Adrenal gland (tissue), 12 donors: ENCODE data around the gene PGAP2. TPM values are rescaled to one million over a fixed set of nuclear protein-coding genes. Genes with fewer than 3 reads are reported as not detected.

Experiments
- DNase-seq, 7 donors: peaks; one replicate each; pipeline ENCODE4 v3.0.0-alpha.2; 2019 to 2020
- H3K27ac ChIP-seq, 5 donors: fragments of 200-600 bp; sonication (generic) in 4 of 5; 1 replicate in 3 of 5; 2 replicates in 2 of 5; pipeline versions ENCODE4 v1.5.1 to v1.8.0; 2016 to 2020; ENCODE audit warnings: mild to moderate bottlenecking in 1 of 5
- H3K27me3 ChIP-seq: fragments of 200-600 bp; 2 replicates; pipeline ENCODE4 v1.8.0; 2021
- H3K36me3 ChIP-seq, 2 donors: fragments of 200-600 bp; replicated peaks in 1 of 2; 1 replicate in 1 of 2; 2 replicates in 1 of 2; pipeline versions ENCODE4 v1.5.1 to v1.8.0; 2018 to 2022
- H3K4me1 ChIP-seq, 2 donors: fragments of 200-600 bp; replicated peaks in 1 of 2; 1 replicate in 1 of 2; 2 replicates in 1 of 2; pipeline versions ENCODE4 v1.5.1 to v1.8.0; 2018 to 2021
- H3K4me3 ChIP-seq, 4 donors: fragments of 200-600 bp; sonication (generic) in 3 of 4; one replicate each; pipeline ENCODE4 v1.5.1; 2016 to 2018
- H3K9me3 ChIP-seq, 3 donors: fragments of 200-600 bp; sonication (generic) in 1 of 3; replicated peaks in 1 of 3; 1 replicate in 2 of 3; 2 replicates in 1 of 3; pipeline versions ENCODE4 v1.5.1 to v1.8.0; 2016 to 2021
- POLR2A ChIP-seq, 2 donors: fragments of 450-650 bp; IDR thresholded peaks; one replicate each; pipeline ENCODE4 v1.6.1; 2017; ENCODE audit warnings: antibody characterized with exemption in 2 of 2, mild to moderate bottlenecking in 2 of 2, moderate library complexity in 1 of 2
- WGBS, 4 donors: extraction: QIAGEN DNeasy Blood & Tissue Kit in 2 of 4; methylation state at CpG; one replicate each; pipeline versions ENCODE4 v1.1.5 to v1.1.7; 2013 to 2017; 5-methylcytosine and 5-hydroxymethylcytosine counted together
- intact Hi-C, 2 donors: fragments of 100-400 bp; cut with DNase I; formaldehyde crosslinking; loops; one replicate each; pipeline versions ENCODE4 v1.14.1 to v1.15.0; 2022 to 2023
- polyA plus RNA-seq, 3 donors: library from polyadenylated mRNA; stranded (reverse); fragments of 200-250 nt in 2 of 3; fragments of 350-450 nt in 1 of 3; fragmentation: Illumina TruSeq in 1 of 3; extraction: RNeasy Lipid Tissue Mini Kit (QIAGEN cat#74804) in 1 of 3; gene quantifications; one replicate each; pipeline ENCODE4 v1.2.3, GENCODE V29; 2013 to 2014
- total RNA-seq, 9 donors: library from RNA; depleted of rRNA in 4 of 9; stranded (reverse); fragments of >200 nt in 4 of 9; fragments of 120-200 nt in 1 of 9; fragmentation: NEBNext Ultra II Directional in 1 of 9; extraction: Animal tissue kit (Norgen Biotek cat#: 25700) in 1 of 9; gene quantifications; one replicate each; pipeline versions ENCODE4 v1.1.0 to v1.2.4, GENCODE V29; 2013 to 2023
- TF ChIP-seq, protein P1 (sequence below), 6 experiments: fragments of 450-650 bp in 4 of 6; fragments of 200-600 bp in 2 of 6; sonication (generic) in 1 of 6; IDR thresholded peaks; 1 replicate in 5 of 6; 2 replicates in 1 of 6; pipeline versions ENCODE4 v1.5.1 to v1.8.0; 2016 to 2021; ENCODE audit warnings: antibody characterized with exemption in 6 of 6, mild to moderate bottlenecking in 2 of 6, moderate library complexity in 1 of 6
- donor health status: healthy with polysubstance abuse.
- donor health status: Bipolar disorder and iron deficiency.
- donor health status: DM: yes; HTN: yes; CAD: no.
- donor health status: DM: no; HTN: no; CAD: no.
- donor health status: DM: no; HTN: no; CAD: no.
- donor health status: DM: yes; HTN: yes; CAD: no.

The PGAP2 gene
- total and polyA plus RNA-seq, 12 donors, result 4.6 to 44.0 (median 19.9) TPM

DNA sequence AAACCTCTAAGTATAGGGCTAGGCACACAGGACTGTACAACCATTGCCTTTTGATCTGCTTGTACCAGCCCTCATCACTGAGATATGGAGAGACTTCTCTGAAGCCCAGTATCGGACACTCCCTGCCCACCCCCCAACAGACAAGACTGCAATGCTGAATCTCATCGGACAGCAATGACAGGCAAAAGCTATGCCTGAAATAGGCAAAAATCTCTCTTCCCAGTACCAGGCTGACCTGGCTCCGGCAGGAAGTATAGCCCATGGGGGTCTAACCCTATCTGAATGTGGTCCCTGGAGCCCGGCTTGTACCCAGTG lies 25.9 kb downstream of the PGAP2 start:
- Histone ChIP-seq H3K36me3 (no peaks in the 10 kb centered on the region), H3K4me3 (no peak overlapping the region), H3K27me3 (no peaks in the 10 kb centered on the region), H3K4me1 (peaks cover 31 to 75% of the 10 kb centered on the region in 2 donors), H3K27ac (peak overlapping the region in 3 of 5 donors; percentile 13 to 64 (median 57)), H3K9me3 (no peaks in the 10 kb centered on the region)
- intact Hi-C loops, result no loop called here
- TF ChIP-seq, protein P1, sequence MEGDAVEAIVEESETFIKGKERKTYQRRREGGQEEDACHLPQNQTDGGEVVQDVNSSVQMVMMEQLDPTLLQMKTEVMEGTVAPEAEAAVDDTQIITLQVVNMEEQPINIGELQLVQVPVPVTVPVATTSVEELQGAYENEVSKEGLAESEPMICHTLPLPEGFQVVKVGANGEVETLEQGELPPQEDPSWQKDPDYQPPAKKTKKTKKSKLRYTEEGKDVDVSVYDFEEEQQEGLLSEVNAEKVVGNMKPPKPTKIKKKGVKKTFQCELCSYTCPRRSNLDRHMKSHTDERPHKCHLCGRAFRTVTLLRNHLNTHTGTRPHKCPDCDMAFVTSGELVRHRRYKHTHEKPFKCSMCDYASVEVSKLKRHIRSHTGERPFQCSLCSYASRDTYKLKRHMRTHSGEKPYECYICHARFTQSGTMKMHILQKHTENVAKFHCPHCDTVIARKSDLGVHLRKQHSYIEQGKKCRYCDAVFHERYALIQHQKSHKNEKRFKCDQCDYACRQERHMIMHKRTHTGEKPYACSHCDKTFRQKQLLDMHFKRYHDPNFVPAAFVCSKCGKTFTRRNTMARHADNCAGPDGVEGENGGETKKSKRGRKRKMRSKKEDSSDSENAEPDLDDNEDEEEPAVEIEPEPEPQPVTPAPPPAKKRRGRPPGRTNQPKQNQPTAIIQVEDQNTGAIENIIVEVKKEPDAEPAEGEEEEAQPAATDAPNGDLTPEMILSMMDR (IDR thresholded peaks at IDR 0.05), result no peak
- TF ChIP-seq POLR2A (IDR thresholded peaks at IDR 0.05), result no peak
- no peak for DNase-seq
- 52 to 66% (median 58%) methylated on average over 3 to 4 of the region's 4 CpGs for WGBS, 4 donors

DNA sequence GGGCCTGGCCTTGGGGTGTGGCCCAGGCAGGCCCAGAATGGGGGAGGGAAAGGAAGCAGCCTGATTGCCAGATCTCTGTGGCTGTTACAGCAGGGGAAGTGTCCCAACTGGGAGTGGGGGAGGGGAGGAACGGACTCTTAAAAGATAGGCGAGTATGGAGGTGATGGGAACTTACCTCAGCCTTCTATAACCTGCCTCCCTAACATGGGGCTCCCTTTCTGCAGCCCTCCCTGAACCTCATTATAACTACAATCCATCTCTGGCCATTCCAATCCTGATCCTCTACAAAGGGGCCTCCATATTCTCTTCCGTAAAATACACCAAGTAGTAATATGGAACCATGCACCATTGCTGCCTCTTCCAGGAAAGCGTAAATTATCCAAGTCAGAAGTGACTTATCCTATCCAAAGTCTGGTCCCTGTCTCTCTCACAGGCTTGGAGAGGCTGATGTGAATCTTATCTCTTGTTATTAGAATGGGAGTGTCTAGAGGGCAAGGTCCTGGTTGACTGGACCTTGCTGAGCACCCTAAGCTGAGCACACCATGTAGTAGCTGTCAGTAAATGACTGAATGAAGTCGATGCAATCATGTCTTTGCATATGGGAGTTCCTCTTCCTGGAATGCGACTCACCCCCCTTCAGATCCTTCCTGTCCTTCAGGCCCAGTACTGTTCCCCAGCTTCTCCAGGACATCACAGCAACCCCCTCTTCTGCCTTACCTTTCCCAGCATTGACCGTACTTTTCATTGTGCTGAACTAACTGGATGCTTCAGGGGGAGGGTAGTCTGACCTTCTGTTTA lies 26.5 kb downstream of the PGAP2 start:
- DNase-seq, result peak in 6 of 7 donors; percentile 42 to 72 (median 54)
- intact Hi-C loops, result no loop called here
- 67 to 73% (median 69%) methylated on average over 7 of the region's 7 CpGs for WGBS, 4 donors
- peak overlapping the region in 3 of 5 donors; percentile 13 to 64 (median 57) for H3K27ac ChIP-seq
- H3K9me3 ChIP-seq, result no peaks in the 10 kb centered on the region
- H3K4me3 ChIP-seq, result no peak overlapping the region
- TF ChIP-seq, protein P1 (IDR thresholded peaks at IDR 0.05), result no peak
- no peak for TF ChIP-seq POLR2A (IDR thresholded peaks at IDR 0.05)
- H3K27me3 ChIP-seq, result no peaks in the 10 kb centered on the region
- H3K36me3 ChIP-seq, result no peaks in the 10 kb centered on the region
- peaks cover 31 to 79% of the 10 kb centered on the region in 2 donors for H3K4me1 ChIP-seq

DNA sequence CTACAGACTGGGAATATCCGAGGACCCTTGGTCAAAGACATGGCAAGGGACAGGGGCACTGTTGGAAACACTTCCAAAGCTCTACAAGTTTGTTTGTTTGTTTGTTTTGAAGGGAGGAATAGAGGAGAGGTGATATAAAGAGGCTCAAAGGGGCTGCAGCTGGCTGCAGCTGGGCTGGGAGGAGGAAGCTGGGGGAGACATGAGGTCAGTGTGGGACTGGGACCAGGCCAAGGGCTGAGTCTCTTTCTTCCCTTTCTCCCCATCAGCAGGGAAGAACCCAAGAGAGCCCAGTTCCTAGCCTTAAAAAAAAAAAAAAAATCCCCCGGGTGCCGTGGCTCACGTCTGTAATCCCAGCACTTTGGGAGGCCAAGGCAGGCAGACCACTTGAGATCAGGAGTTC lies 27.4 kb downstream of the PGAP2 start:
- intact Hi-C loops, result no loop called here
- H3K4me1 ChIP-seq, result peaks cover 35 to 76% of the 10 kb centered on the region in 2 donors

DNA sequence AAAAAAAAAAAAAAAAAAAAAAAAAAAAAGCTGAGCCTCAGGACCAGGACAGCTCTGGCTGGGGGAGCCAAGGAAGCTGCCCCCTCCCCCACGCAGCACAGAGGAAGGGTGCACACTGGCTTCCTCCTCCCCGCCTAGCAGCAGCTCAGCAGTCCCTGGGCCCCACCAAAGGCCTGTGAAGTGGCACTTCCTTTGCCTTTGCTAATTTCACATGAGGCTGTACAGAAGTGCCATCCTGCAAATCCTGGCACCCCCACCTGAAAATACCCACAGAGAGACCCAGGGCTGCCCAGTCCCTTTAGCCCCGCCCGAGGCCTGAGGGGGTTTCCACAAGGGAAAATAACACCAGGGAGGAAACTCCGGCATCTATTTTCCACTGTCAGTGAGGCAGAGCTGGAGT lies 28.5 kb downstream of the PGAP2 start:
- intact Hi-C loops, result no loop called here
- no peak for TF ChIP-seq POLR2A (IDR thresholded peaks at IDR 0.05)
- TF ChIP-seq, protein P1 (IDR thresholded peaks at IDR 0.05), result no peak
- Histone ChIP-seq H3K4me1 (peaks cover 30 to 69% of the 10 kb centered on the region in 2 donors), H3K4me3 (peak overlapping the region in 1 of 4 donors; percentile 3), H3K27ac (peak overlapping the region in 2 of 5 donors; percentile 17 to 57), H3K27me3 (no peaks in the 10 kb centered on the region), H3K9me3 (no peaks in the 10 kb centered on the region), H3K36me3 (no peaks in the 10 kb centered on the region)
- WGBS, 4 donors, result 64 to 84% (median 77%) methylated on average over 3 to 5 of the region's 5 CpGs
- peak in 4 of 7 donors; percentile 38 to 45 (median 42) for DNase-seq

More for the DNA sequence above, 27.4 kb downstream of the PGAP2 start:
- TF ChIP-seq POLR2A (IDR thresholded peaks at IDR 0.05), result no peak
- TF ChIP-seq, protein P1 (IDR thresholded peaks at IDR 0.05), result no peak
- Histone ChIP-seq H3K36me3 (no peaks in the 10 kb centered on the region), H3K9me3 (no peaks in the 10 kb centered on the region), H3K27me3 (no peaks in the 10 kb centered on the region), H3K4me3 (no peak overlapping the region), H3K27ac (peak overlapping the region in 3 of 5 donors; percentile 8 to 64 (median 57))
- DNase-seq, result peak in 1 of 7 donors; percentile 20
- whole genome bisulfite sequencing, 4 donors, result 74 to 79% (median 76%) methylated on average over 4 of the region's 4 CpGs
